GM12878 (cell line): ENCODE data around the gene SETDB1. TPM values are rescaled to one million over a fixed set of nuclear protein-coding genes. Genes with fewer than 3 reads are reported as not detected.

Experiments
- CHD4 ChIP-seq: fragments of 200-600 bp; sonication (generic); IDR thresholded peaks from 2 replicates; pipeline ENCODE4 v1.6.1; 2016; ENCODE audit warnings: mild to moderate bottlenecking
- CREB1 ChIP-seq: IDR thresholded peaks from 2 replicates; pipeline ENCODE4 v1.6.1; 2012; ENCODE audit warnings: low read depth, mild to moderate bottlenecking, inconsistent platforms
- CREM ChIP-seq: IDR thresholded peaks from 2 replicates; pipeline ENCODE4 v1.6.1; 2014; ENCODE audit warnings: antibody characterized with exemption, low read depth
- ETV6 ChIP-seq, 2 experiments: fragments of 450-650 bp in 1 of 2; IDR thresholded peaks in 1 of 2; conservative IDR thresholded peaks in 1 of 2; 2 replicates each; pipeline ENCODE4 v1.6.1; 2014; ENCODE audit warnings: antibody characterized with exemption in 1 of 2, borderline replicate concordance in 1 of 2, low read depth in 1 of 2, mild to moderate bottlenecking in 1 of 2, moderate library complexity in 1 of 2
- EZH2 ChIP-seq: IDR thresholded peaks from 2 replicates; pipeline ENCODE4 v1.6.1; 2012; ENCODE audit warnings: low read depth, mild to moderate bottlenecking, control low read depth, inconsistent platforms, low read length, borderline replicate concordance; ENCODE audit not compliant: control insufficient read depth
- FOXM1 ChIP-seq: IDR thresholded peaks from 2 replicates; pipeline ENCODE4 v1.6.1; 2012; ENCODE audit warnings: low read depth, mild to moderate bottlenecking, inconsistent platforms, low read length, moderate library complexity
- IKZF2 ChIP-seq, 2 experiments: fragments of 450-650 bp; IDR thresholded peaks; 2 replicates each; pipeline ENCODE4 v1.6.1; 2017; ENCODE audit warnings: mild to moderate bottlenecking in 2 of 2, moderate library complexity in 2 of 2
- JUND ChIP-seq: IDR thresholded peaks from 2 replicates; pipeline ENCODE4 v1.6.1; 2012; ENCODE audit warnings: low read depth, mild to moderate bottlenecking, low read length, improper control_type of control experiment, moderate library complexity
- KDM1A ChIP-seq: fragments of 200-600 bp; sonication (generic); IDR thresholded peaks from 2 replicates; pipeline ENCODE4 v1.6.1; 2016; ENCODE audit warnings: borderline replicate concordance
- MEF2B ChIP-seq: fragments of 450-650 bp; IDR thresholded peaks from 2 replicates; pipeline ENCODE4 v1.6.1; 2018; ENCODE audit warnings: mild to moderate bottlenecking, moderate library complexity; ENCODE audit not compliant: partially characterized antibody, poor library complexity, severe bottlenecking
- MTA2 ChIP-seq: fragments of 450-650 bp; IDR thresholded peaks from 2 replicates; pipeline ENCODE4 v1.6.1; 2016; ENCODE audit warnings: low read depth, mild to moderate bottlenecking, moderate library complexity
- MYB ChIP-seq: fragments of 150-350 bp; IDR thresholded peaks from 2 replicates; pipeline ENCODE4 v1.6.1; 2014; ENCODE audit warnings: mild to moderate bottlenecking, low read depth, low read length, borderline replicate concordance
- NFYB ChIP-seq: IDR thresholded peaks from 2 replicates; pipeline ENCODE4 v1.6.1; 2011; ENCODE audit warnings: low read depth, mild to moderate bottlenecking, low read length, improper control_type of control experiment, moderate library complexity; ENCODE audit not compliant: insufficient read depth
- NKRF ChIP-seq: fragments of 450-650 bp; conservative IDR thresholded peaks from 2 replicates; pipeline ENCODE4 v1.6.1; 2017; ENCODE audit warnings: mild to moderate bottlenecking, moderate library complexity
- NR2C1 ChIP-seq: fragments of 450-650 bp; IDR thresholded peaks from 2 replicates; pipeline ENCODE4 v1.6.1; 2017; ENCODE audit warnings: antibody characterized with exemption, mild to moderate bottlenecking, moderate library complexity
- SIN3A ChIP-seq: IDR thresholded peaks from 2 replicates; pipeline ENCODE4 v1.6.1; 2012; ENCODE audit warnings: low read depth, low read length, improper control_type of control experiment
- SP1 ChIP-seq: IDR thresholded peaks from one replicate; pipeline ENCODE4 v1.6.1; 2011; ENCODE audit warnings: low read depth, low read length
- SUZ12 ChIP-seq: fragments of 200-600 bp; sonication (generic); IDR thresholded peaks from one replicate; pipeline ENCODE4 v1.6.1; 2018; ENCODE audit warnings: antibody characterized with exemption, mild to moderate bottlenecking; ENCODE audit not compliant: unreplicated experiment
- WRNIP1 ChIP-seq: IDR thresholded peaks from 2 replicates; pipeline ENCODE4 v1.6.1; 2011; ENCODE audit warnings: low read depth, low read length, improper control_type of control experiment, borderline replicate concordance
- ZNF24 ChIP-seq: fragments of 450-650 bp; IDR thresholded peaks from 2 replicates; pipeline ENCODE4 v1.6.1; 2017; ENCODE audit warnings: antibody characterized with exemption, mild to moderate bottlenecking
- polyA plus RNA-seq, 11 experiments: library from polyadenylated mRNA; depleted of rRNA in 4 of 11; unstranded in 6 of 11; stranded (reverse) in 5 of 11; fragments of >200 nt; fragmentation: Nextera tagmentation in 4 of 11; fragmentation: Illumina TruSeq in 1 of 11; extraction: Ambion mirVana in 4 of 11; extraction: Trizol in 1 of 11; gene quantifications; 1 replicate in 1 of 11; 2 replicates in 10 of 11; pipeline versions ENCODE4 v1.2.1 to v1.2.3, GENCODE V29; 2011 to 2016; ENCODE audit warnings: inconsistent platforms in 2 of 11, missing spikeins in 2 of 11, low read depth in 1 of 11
- total RNA-seq, 4 experiments: library from RNA; depleted of rRNA in 3 of 4; stranded (reverse); fragments of >200 nt in 3 of 4; fragmentation: Illumina TruSeq in 1 of 4; extraction: Trizol in 1 of 4; gene quantifications; 2 replicates each; pipeline versions ENCODE4 v1.2.1 to v1.2.3, GENCODE V29; 2013 to 2021
- TF ChIP-seq, protein P1 (sequence below): IDR thresholded peaks from 2 replicates; pipeline ENCODE4 v1.6.1; 2011; ENCODE audit warnings: mild to moderate bottlenecking, low read depth, low read length, moderate library complexity; ENCODE audit not compliant: insufficient replicate concordance
- TF ChIP-seq, protein P2 (sequence below): fragments of 450-650 bp; IDR thresholded peaks from 2 replicates; pipeline ENCODE4 v1.6.1; 2017; ENCODE audit warnings: mild to moderate bottlenecking, moderate library complexity

Gene SETDB1
- total and polyA plus RNA-seq, 10 of the 15 experiments (the other 5 are each of a cell fraction or from before 2014, with no cell fraction given), result 14.3 to 56.7 (median 35.7) TPM

DNA sequence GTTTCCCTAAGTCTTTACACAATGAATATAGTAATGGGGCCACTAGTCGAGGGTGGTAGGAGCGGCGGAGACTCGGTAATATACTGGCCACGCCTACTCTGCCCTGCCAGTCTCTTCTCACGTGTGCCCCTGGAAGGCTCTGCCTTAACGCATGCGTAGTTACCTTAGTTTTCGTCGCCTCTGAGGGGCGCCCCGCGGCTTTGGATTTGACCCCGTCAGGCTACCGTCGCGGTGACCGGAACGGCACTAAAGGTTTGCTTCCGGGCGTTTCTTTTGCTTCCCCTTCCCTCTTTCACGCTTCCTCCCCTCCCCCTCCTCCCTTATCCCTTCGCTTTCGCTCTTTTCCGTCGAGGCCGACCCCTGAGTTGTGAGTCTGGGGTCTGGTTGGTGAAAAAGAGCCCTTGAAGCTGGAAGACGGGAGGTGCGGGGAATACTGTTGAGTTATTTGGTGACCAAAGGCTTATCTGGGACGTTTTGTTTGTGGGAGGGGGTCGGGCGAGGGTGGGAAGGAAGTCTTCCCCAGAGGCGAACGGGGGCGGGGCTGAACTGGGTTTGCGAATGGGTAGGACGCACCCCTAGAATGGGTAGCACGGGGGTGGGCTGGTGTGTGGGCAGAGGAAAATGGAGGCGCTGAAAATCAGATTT lies at the start of gene SETDB1 (continued):
- TF ChIP-seq, protein P1, sequence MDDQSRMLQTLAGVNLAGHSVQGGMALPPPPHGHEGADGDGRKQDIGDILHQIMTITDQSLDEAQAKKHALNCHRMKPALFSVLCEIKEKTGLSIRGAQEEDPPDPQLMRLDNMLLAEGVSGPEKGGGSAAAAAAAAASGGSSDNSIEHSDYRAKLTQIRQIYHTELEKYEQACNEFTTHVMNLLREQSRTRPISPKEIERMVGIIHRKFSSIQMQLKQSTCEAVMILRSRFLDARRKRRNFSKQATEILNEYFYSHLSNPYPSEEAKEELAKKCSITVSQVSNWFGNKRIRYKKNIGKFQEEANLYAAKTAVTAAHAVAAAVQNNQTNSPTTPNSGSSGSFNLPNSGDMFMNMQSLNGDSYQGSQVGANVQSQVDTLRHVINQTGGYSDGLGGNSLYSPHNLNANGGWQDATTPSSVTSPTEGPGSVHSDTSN, result peak; percentile 80
- TF ChIP-seq WRNIP1 (no peak), CHD4 (no peak), CREM (0 out of 2 replicates have a peak, but pooled peaks have one; percentile 34), IKZF2 (IDR thresholded peaks at IDR 0.05) (peak; percentile 69 to 71), NR2C1 (peak; percentile 97), EZH2 (no peak), MEF2B (peak; percentile 54), KDM1A (no peak), SIN3A (peak; percentile 81; the same call in 1 of the 2 replicates), SP1 (peak; percentile 58), FOXM1 (peak; percentile 46; the same call in 1 of the 2 replicates), MYB (no peak), ETV6 (conservative IDR thresholded peaks at IDR 0.05 in 1 of 2, IDR thresholded peaks at IDR 0.05 in 1 of 2; ENCODE audit: borderline replicate concordance in 1 of 2, low read depth in 1 of 2) (peak; percentile 56 to 97; a peak in 2 of 4 replicates), ZNF24 (no peak), NFYB (no peak), JUND (no peak), NKRF (peak; percentile 59), CREB1 (peak; percentile 64; the same call in 1 of the 2 replicates), SUZ12 (no peak), MTA2 (peak; percentile 72)
- TF ChIP-seq, protein P2, sequence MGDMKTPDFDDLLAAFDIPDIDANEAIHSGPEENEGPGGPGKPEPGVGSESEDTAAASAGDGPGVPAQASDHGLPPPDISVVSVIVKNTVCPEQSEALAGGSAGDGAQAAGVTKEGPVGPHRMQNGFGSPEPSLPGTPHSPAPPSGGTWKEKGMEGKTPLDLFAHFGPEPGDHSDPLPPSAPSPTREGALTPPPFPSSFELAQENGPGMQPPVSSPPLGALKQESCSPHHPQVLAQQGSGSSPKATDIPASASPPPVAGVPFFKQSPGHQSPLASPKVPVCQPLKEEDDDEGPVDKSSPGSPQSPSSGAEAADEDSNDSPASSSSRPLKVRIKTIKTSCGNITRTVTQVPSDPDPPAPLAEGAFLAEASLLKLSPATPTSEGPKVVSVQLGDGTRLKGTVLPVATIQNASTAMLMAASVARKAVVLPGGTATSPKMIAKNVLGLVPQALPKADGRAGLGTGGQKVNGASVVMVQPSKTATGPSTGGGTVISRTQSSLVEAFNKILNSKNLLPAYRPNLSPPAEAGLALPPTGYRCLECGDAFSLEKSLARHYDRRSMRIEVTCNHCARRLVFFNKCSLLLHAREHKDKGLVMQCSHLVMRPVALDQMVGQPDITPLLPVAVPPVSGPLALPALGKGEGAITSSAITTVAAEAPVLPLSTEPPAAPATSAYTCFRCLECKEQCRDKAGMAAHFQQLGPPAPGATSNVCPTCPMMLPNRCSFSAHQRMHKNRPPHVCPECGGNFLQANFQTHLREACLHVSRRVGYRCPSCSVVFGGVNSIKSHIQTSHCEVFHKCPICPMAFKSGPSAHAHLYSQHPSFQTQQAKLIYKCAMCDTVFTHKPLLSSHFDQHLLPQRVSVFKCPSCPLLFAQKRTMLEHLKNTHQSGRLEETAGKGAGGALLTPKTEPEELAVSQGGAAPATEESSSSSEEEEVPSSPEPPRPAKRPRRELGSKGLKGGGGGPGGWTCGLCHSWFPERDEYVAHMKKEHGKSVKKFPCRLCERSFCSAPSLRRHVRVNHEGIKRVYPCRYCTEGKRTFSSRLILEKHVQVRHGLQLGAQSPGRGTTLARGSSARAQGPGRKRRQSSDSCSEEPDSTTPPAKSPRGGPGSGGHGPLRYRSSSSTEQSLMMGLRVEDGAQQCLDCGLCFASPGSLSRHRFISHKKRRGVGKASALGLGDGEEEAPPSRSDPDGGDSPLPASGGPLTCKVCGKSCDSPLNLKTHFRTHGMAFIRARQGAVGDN, result no peak
